SK-N-SH (cell line): ENCODE data around the gene ANKRD18A. TPM values are rescaled to one million over a fixed set of nuclear protein-coding genes. Genes with fewer than 3 reads are reported as not detected.
A peak's percentile ranks its signal among the peaks of the same experiment; 100 is the strongest.

Experiments used
- CTCF ChIA-PET: fragments of 300-600, 350-600 bp; formaldehyde crosslinking; extraction: SDS; loops from one replicate; lab custom pipeline; 2021; lab: Yijun Ruan, JAX
- POLR2A ChIA-PET: fragments of 350-600 bp; sonication (Branson Sonifier 250); formaldehyde crosslinking; extraction: SDS; loops from one replicate; lab custom pipeline; 2020; ENCODE audit warnings: antibody characterized with exemption, inconsistent platforms; lab: Yijun Ruan, JAX
- DNase-seq: peaks from one replicate; pipeline ENCODE4 v3.0.0; 2012
- H2AFZ ChIP-seq: fragments of 200-600 bp; sonication (generic); 2 replicates; pipeline ENCODE4 v1.8.1; 2016; ENCODE audit warnings: antibody characterized with exemption, mild to moderate bottlenecking, low read depth
- H3F3A ChIP-seq: fragments of 200-600 bp; sonication (generic); replicated peaks from 2 replicates; pipeline ENCODE3; 2016; ENCODE audit warnings: antibody characterized with exemption, mild to moderate bottlenecking; ENCODE audit not compliant: insufficient read depth
- H3K27ac ChIP-seq, 2 experiments: fragments of 200-500 bp in 1 of 2; fragments of 200-600 bp in 1 of 2; sonication (Bioruptor generic) in 1 of 2; sonication (generic), shearing (Covaris generic) in 1 of 2; 2 replicates each; pipeline versions ENCODE4 v1.5.1 to v1.6.1; 2014 to 2016; ENCODE audit warnings: low read depth in 2 of 2, inconsistent platforms in 1 of 2, low read length in 1 of 2, mild to moderate bottlenecking in 1 of 2, mixed read lengths in 1 of 2
- H3K27me3 ChIP-seq: fragments of 200-600 bp; sonication (generic), shearing (Covaris generic); 2 replicates; pipeline ENCODE4 v1.6.1; 2016; ENCODE audit warnings: mixed run types; ENCODE audit not compliant: insufficient read depth
- H3K36me3 ChIP-seq, 2 experiments: fragments of 200-500 bp in 1 of 2; fragments of 200-600 bp in 1 of 2; sonication (Bioruptor generic) in 1 of 2; sonication (generic) in 1 of 2; replicated peaks in 1 of 2; 2 replicates each; pipeline versions ENCODE3 to v1.5.1; 2014 to 2016; ENCODE audit warnings: low read length in 1 of 2, mild to moderate bottlenecking in 1 of 2; ENCODE audit not compliant: insufficient read depth in 2 of 2, control insufficient read depth in 1 of 2
- H3K4me1 ChIP-seq, 2 experiments: fragments of 200-500 bp in 1 of 2; fragments of 200-600 bp in 1 of 2; sonication (Bioruptor generic) in 1 of 2; sonication (generic), shearing (Covaris generic) in 1 of 2; 2 replicates each; pipeline versions ENCODE4 v1.5.1 to v1.6.1; 2014 to 2016; ENCODE audit warnings: low read depth in 1 of 2, low read length in 1 of 2, mixed run types in 1 of 2; ENCODE audit not compliant: insufficient read depth in 2 of 2, control insufficient read depth in 1 of 2
- H3K4me2 ChIP-seq: fragments of 200-600 bp; sonication (generic), shearing (Covaris generic); 2 replicates; pipeline ENCODE4 v1.6.1; 2017; ENCODE audit warnings: mixed run types
- H3K4me3 ChIP-seq, 2 experiments: fragments of 200-500 bp in 1 of 2; fragments of 200-600 bp in 1 of 2; sonication (Bioruptor generic) in 1 of 2; sonication (generic), shearing (Covaris generic) in 1 of 2; 2 replicates each; pipeline versions ENCODE4 v1.5.1 to v1.8.1; 2014 to 2016; ENCODE audit warnings: low read depth in 2 of 2, inconsistent platforms in 1 of 2, low read length in 1 of 2, mild to moderate bottlenecking in 1 of 2, mixed read lengths in 1 of 2, moderate library complexity in 1 of 2
- H3K79me2 ChIP-seq: fragments of 200-600 bp; sonication (generic); 2 replicates; pipeline ENCODE4 v1.8.1; 2017; ENCODE audit warnings: mild to moderate bottlenecking; ENCODE audit not compliant: insufficient read depth
- H3K9ac ChIP-seq: fragments of 200-600 bp; sonication (generic); 2 replicates; pipeline ENCODE4 v1.6.1; 2017; ENCODE audit warnings: mixed run types
- H3K9me2 ChIP-seq: fragments of 200-600 bp; sonication (generic); 2 replicates; pipeline ENCODE4 v1.6.1; 2017; ENCODE audit warnings: mixed run types
- H3K9me3 ChIP-seq: fragments of 200-600 bp; sonication (generic); 2 replicates; pipeline ENCODE4 v1.6.1; 2017; ENCODE audit warnings: mixed run types, mild to moderate bottlenecking, moderate library complexity
- H4K20me1 ChIP-seq: fragments of 200-600 bp; sonication (generic); 2 replicates; pipeline ENCODE4 v1.6.1; 2017; ENCODE audit warnings: mild to moderate bottlenecking, mixed run types; ENCODE audit not compliant: insufficient read depth
- EP300 ChIP-seq, 2 experiments: IDR thresholded peaks; 2 replicates each; pipeline versions ENCODE4 v1.4.0 to v1.6.1; 2012; ENCODE audit warnings: borderline replicate concordance in 1 of 2, low read depth in 1 of 2, low read length in 1 of 2
- EZH2phosphoT487 ChIP-seq: fragments of 200-600 bp; sonication (generic); IDR thresholded peaks from 2 replicates; pipeline ENCODE4 v1.6.1; 2017; ENCODE audit warnings: low read depth, mixed run types, mild to moderate bottlenecking, antibody characterized with exemption, moderate library complexity, borderline replicate concordance
- FOXJ3 ChIP-seq: sonication (generic); formaldehyde crosslinking; IDR thresholded peaks from 2 replicates; pipeline ENCODE4 v1.5.1; 2020; ENCODE audit warnings: mild to moderate bottlenecking, missing genetic modification reagents
- FOXM1 ChIP-seq: IDR thresholded peaks from 2 replicates; pipeline ENCODE4 v1.4.0; 2012; ENCODE audit warnings: low read depth, mild to moderate bottlenecking
- GATA2 ChIP-seq: sonication (generic); formaldehyde crosslinking; IDR thresholded peaks from 2 replicates; pipeline ENCODE4 v1.5.0; 2020; ENCODE audit warnings: mild to moderate bottlenecking, missing genetic modification reagents
- MXI1 ChIP-seq: IDR thresholded peaks from 2 replicates; pipeline ENCODE4 v1.6.1; 2012; ENCODE audit warnings: mild to moderate bottlenecking, low read depth, low read length, improper control_type of control experiment
- NFIC ChIP-seq: IDR thresholded peaks from 2 replicates; pipeline ENCODE4 v1.4.0; 2012; ENCODE audit warnings: borderline replicate concordance
- NRF1 ChIP-seq: IDR thresholded peaks from 2 replicates; pipeline ENCODE4 v1.6.1; 2012; ENCODE audit warnings: low read depth, mild to moderate bottlenecking, low read length
- POLR2AphosphoS5 ChIP-seq: IDR thresholded peaks from 2 replicates; pipeline ENCODE4 v1.6.1; 2012; ENCODE audit warnings: low read depth, low read length
- RAD21 ChIP-seq: IDR thresholded peaks from 2 replicates; pipeline ENCODE4 v1.6.1; 2012; ENCODE audit warnings: mild to moderate bottlenecking, low read length
- RCOR1 ChIP-seq: fragments of 150-350 bp; IDR thresholded peaks from 2 replicates; pipeline ENCODE4 v1.6.1; 2017; ENCODE audit warnings: antibody characterized with exemption, low read length
- RFX5 ChIP-seq: IDR thresholded peaks from 2 replicates; pipeline ENCODE4 v1.6.1; 2012; ENCODE audit warnings: mild to moderate bottlenecking, improper control_type of control experiment, low read length
- SIN3A ChIP-seq: IDR thresholded peaks from 2 replicates; pipeline ENCODE4 v1.6.1; 2012; ENCODE audit warnings: low read depth, mild to moderate bottlenecking, low read length, moderate library complexity, borderline replicate concordance
- SMC3 ChIP-seq: IDR thresholded peaks from 2 replicates; pipeline ENCODE4 v1.6.1; 2012; ENCODE audit warnings: low read depth, low read length, improper control_type of control experiment
- WGBS: methylation state at CpG from one replicate; pipeline ENCODE4 v1.1.6; 2017; ENCODE audit warnings: low lambda C conversion rate; 5-methylcytosine and 5-hydroxymethylcytosine counted together
- polyA plus RNA-seq, 3 experiments: library from polyadenylated mRNA; depleted of rRNA; stranded (reverse); fragments of >200 nt; gene quantifications; 2 replicates each; pipeline ENCODE4 v1.2.3, GENCODE V29; 2012
- TF ChIP-seq, protein P1 (sequence below): IDR thresholded peaks from 2 replicates; pipeline ENCODE4 v1.6.1; 2012; ENCODE audit warnings: mild to moderate bottlenecking, low read depth, low read length, moderate library complexity
- TF ChIP-seq, protein P2 (sequence below): IDR thresholded peaks from 2 replicates; pipeline ENCODE4 v1.4.0; 2012; ENCODE audit warnings: low read depth, borderline replicate concordance
- TF ChIP-seq, protein P3 (sequence below): fragments of 200-600 bp; sonication (generic); IDR thresholded peaks from 2 replicates; pipeline ENCODE4 v1.6.1; 2017; ENCODE audit warnings: antibody characterized with exemption, mild to moderate bottlenecking, moderate library complexity
- TF ChIP-seq, protein P4 (sequence below): IDR thresholded peaks from 2 replicates; pipeline ENCODE4 v1.4.0; 2012; ENCODE audit warnings: low read depth
- TF ChIP-seq, protein P5 (sequence below): IDR thresholded peaks from 2 replicates; pipeline ENCODE4; 2012

ANKRD18A gene
- polyA plus RNA-seq, 1 of the 3 experiments (the other 2 are of a cell fraction) = 0.02 TPM

DNA sequence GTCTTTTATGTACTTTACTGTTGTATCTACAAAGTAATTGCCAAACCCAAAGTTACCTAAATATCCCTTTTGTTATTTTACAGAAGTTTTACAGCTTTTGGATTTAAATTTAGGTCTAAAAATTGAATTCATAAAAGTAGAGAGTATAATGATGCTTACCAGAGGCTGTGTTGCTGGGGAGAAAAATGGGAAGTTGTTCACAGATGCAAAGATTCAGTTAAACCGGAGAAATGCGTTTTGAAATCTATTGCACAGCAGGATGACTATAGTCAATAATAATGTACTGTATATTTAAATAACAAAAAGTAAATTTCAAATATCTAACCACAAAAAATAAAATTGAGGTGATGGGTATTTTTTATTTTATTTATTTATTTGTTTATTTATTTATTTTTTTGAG lies 2.6 kb upstream of the ANKRD18A start:
- POLR2A ChIA-PET = no interaction called here

DNA sequence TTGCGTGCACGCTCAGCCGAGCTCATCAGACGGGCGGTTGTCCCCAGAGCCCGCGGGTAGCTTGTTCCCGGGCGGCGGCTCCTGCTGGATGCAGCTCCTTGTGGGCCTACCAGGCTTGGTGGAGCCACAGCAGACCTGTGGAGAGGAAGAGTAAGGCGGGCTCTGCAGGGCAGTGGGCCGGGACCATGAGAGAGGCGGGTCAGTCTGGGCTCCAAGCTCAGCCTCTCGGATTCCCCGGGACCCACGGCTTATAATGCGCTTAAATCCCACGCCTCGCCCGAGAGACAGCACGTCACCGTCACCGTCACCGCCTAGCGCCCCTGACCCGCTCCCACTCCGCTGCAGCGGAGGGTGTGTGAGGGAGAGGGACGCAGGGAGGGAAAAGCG lies 1.9 kb upstream of the ANKRD18A start:
- Histone ChIP-seq H3F3A (no peaks in the 10 kb centered on the region), H3K27me3 (peaks cover 36% of the 10 kb centered on the region), H3K9ac (no peak overlapping the region), H3K4me2 (no peak overlapping the region), H3K79me2 (no peaks in the 10 kb centered on the region), H4K20me1 (no peaks in the 10 kb centered on the region), H3K4me1 (peaks cover 0 to 3% of the 10 kb centered on the region in 2 experiments; a peak in 3 of 4 replicates), H3K4me3 (peak overlapping the region in 1 of 2 experiments; percentile 54; a peak in 3 of 4 replicates), H3K36me3 (no peaks in the 10 kb centered on the region), H3K9me2 (no peaks in the 10 kb centered on the region), H3K9me3 (no peaks in the 10 kb centered on the region), H3K27ac (peak overlapping the region in 1 of 2 experiments; percentile 16; a peak in 1 of 4 replicates), H2AFZ (no peak overlapping the region)
- POLR2A ChIA-PET = no interaction called here
- CTCF ChIA-PET = interaction anchor here (1.0 to 3.9 kb wide), 5 partner anchors 10 to 115 kb away, joined by 3 to 22 read pairs (median 3); no protein-coding TSS in a partner anchor
- DNase-seq = peak; percentile 64
- 14% methylated on average over 29 of the region's 30 CpGs for WGBS
- TF ChIP-seq RCOR1 = no peak
- TF ChIP-seq NRF1 = no peak
- no peak for TF ChIP-seq SMC3
- no peak for TF ChIP-seq EP300 (IDR thresholded peaks at IDR 0.05; ENCODE audit: borderline replicate concordance in 1 of 2, low read depth in 1 of 2, low read length in 1 of 2)
- no peak for TF ChIP-seq RAD21
- no peak; the same call in 1 of the 2 replicates for TF ChIP-seq MXI1
- TF ChIP-seq, protein P1, sequence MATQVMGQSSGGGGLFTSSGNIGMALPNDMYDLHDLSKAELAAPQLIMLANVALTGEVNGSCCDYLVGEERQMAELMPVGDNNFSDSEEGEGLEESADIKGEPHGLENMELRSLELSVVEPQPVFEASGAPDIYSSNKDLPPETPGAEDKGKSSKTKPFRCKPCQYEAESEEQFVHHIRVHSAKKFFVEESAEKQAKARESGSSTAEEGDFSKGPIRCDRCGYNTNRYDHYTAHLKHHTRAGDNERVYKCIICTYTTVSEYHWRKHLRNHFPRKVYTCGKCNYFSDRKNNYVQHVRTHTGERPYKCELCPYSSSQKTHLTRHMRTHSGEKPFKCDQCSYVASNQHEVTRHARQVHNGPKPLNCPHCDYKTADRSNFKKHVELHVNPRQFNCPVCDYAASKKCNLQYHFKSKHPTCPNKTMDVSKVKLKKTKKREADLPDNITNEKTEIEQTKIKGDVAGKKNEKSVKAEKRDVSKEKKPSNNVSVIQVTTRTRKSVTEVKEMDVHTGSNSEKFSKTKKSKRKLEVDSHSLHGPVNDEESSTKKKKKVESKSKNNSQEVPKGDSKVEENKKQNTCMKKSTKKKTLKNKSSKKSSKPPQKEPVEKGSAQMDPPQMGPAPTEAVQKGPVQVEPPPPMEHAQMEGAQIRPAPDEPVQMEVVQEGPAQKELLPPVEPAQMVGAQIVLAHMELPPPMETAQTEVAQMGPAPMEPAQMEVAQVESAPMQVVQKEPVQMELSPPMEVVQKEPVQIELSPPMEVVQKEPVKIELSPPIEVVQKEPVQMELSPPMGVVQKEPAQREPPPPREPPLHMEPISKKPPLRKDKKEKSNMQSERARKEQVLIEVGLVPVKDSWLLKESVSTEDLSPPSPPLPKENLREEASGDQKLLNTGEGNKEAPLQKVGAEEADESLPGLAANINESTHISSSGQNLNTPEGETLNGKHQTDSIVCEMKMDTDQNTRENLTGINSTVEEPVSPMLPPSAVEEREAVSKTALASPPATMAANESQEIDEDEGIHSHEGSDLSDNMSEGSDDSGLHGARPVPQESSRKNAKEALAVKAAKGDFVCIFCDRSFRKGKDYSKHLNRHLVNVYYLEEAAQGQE = no peak
- no peak for TF ChIP-seq SIN3A
- TF ChIP-seq EZH2phosphoT487 = no peak
- TF ChIP-seq FOXM1 = no peak
- TF ChIP-seq RFX5 = no peak
- TF ChIP-seq, protein P2, sequence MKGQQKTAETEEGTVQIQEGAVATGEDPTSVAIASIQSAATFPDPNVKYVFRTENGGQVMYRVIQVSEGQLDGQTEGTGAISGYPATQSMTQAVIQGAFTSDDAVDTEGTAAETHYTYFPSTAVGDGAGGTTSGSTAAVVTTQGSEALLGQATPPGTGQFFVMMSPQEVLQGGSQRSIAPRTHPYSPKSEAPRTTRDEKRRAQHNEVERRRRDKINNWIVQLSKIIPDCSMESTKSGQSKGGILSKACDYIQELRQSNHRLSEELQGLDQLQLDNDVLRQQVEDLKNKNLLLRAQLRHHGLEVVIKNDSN = no peak
- TF ChIP-seq, protein P3, sequence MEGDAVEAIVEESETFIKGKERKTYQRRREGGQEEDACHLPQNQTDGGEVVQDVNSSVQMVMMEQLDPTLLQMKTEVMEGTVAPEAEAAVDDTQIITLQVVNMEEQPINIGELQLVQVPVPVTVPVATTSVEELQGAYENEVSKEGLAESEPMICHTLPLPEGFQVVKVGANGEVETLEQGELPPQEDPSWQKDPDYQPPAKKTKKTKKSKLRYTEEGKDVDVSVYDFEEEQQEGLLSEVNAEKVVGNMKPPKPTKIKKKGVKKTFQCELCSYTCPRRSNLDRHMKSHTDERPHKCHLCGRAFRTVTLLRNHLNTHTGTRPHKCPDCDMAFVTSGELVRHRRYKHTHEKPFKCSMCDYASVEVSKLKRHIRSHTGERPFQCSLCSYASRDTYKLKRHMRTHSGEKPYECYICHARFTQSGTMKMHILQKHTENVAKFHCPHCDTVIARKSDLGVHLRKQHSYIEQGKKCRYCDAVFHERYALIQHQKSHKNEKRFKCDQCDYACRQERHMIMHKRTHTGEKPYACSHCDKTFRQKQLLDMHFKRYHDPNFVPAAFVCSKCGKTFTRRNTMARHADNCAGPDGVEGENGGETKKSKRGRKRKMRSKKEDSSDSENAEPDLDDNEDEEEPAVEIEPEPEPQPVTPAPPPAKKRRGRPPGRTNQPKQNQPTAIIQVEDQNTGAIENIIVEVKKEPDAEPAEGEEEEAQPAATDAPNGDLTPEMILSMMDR = no peak
- no peak for TF ChIP-seq GATA2 (CRISPR knock-in tag)
- no peak for TF ChIP-seq NFIC
- TF ChIP-seq, protein P4, sequence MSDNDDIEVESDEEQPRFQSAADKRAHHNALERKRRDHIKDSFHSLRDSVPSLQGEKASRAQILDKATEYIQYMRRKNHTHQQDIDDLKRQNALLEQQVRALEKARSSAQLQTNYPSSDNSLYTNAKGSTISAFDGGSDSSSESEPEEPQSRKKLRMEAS = no peak

More for the DNA sequence above, 2.6 kb upstream of the ANKRD18A start:
- H3K9me2 ChIP-seq = no peaks in the 10 kb centered on the region
- no peak overlapping the region for H3K9ac ChIP-seq
- peaks cover 36% of the 10 kb centered on the region for H3K27me3 ChIP-seq
- CTCF ChIA-PET = interaction anchor here (2.0 to 3.9 kb wide), 2 partner anchors 9 to 19 kb away, joined by 5 to 22 read pairs; no protein-coding TSS in a partner anchor
- no peaks in the 10 kb centered on the region for H3F3A ChIP-seq
- no peak overlapping the region for H3K4me2 ChIP-seq
- H3K4me3 ChIP-seq = no peak overlapping the region
- no peak for DNase-seq
- no peak overlapping the region for H3K27ac ChIP-seq
- no peaks in the 10 kb centered on the region for H3K9me3 ChIP-seq
- no peak overlapping the region for H2AFZ ChIP-seq
- no peak for TF ChIP-seq EZH2phosphoT487
- no peak for TF ChIP-seq FOXJ3 (CRISPR knock-in tag)
- TF ChIP-seq POLR2AphosphoS5 = no peak
- TF ChIP-seq, protein P5, sequence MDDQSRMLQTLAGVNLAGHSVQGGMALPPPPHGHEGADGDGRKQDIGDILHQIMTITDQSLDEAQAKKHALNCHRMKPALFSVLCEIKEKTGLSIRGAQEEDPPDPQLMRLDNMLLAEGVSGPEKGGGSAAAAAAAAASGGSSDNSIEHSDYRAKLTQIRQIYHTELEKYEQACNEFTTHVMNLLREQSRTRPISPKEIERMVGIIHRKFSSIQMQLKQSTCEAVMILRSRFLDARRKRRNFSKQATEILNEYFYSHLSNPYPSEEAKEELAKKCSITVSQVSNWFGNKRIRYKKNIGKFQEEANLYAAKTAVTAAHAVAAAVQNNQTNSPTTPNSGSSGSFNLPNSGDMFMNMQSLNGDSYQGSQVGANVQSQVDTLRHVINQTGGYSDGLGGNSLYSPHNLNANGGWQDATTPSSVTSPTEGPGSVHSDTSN = no peak
- H3K79me2 ChIP-seq = no peaks in the 10 kb centered on the region
- no peaks in the 10 kb centered on the region for H4K20me1 ChIP-seq
- peaks cover 0 to 3% of the 10 kb centered on the region in 2 experiments; a peak in 3 of 4 replicates for H3K4me1 ChIP-seq
- 85% methylated on average over 2 of the region's 2 CpGs for WGBS
- no peaks in the 10 kb centered on the region for H3K36me3 ChIP-seq
